Pancreas (tissue), 10 donors: ENCODE data around the gene KRTAP10-4. TPM values are rescaled to one million over a fixed set of nuclear protein-coding genes. Genes with fewer than 3 reads are reported as not detected.

Source experiments
- ATAC-seq, 4 donors: fragments of 200-7000 bp; cut with Tn5 transposase; one replicate each; pipeline versions ENCODE4 v1.8.0 to v1.9.1; 2020; ENCODE audit warnings: mild to moderate bottlenecking in 4 of 4, moderate library complexity in 4 of 4
- DNase-seq, 6 donors: peaks; one replicate each; pipeline ENCODE4 v3.0.0-alpha.2; 2020
- FAIRE-seq: peaks from 2 replicates; lab custom pipeline; 2012; peaks lifted over from hg19 to GRCh38; lab: Jason Lieb, UNC
- H3K27ac ChIP-seq, 4 donors: fragments of 200-600 bp; sonication (generic); 1 replicate in 3 of 4; 2 replicates in 1 of 4; pipeline versions ENCODE4 v1.5.0 to v1.8.0; 2020
- H3K27me3 ChIP-seq, 4 donors: fragments of 200-600 bp; one replicate each; pipeline ENCODE4 v1.8.0; 2021
- H3K36me3 ChIP-seq, 3 donors: fragments of 200-600 bp; sonication (generic) in 1 of 3; one replicate each; pipeline versions ENCODE4 v1.5.0 to v1.8.0; 2020 to 2021
- H3K4me1 ChIP-seq, 3 donors: fragments of 200-600 bp; one replicate each; pipeline ENCODE4 v1.8.0; 2021
- H3K4me3 ChIP-seq, 4 donors: fragments of 200-600 bp; sonication (generic) in 2 of 4; one replicate each; pipeline versions ENCODE4 v1.5.0 to v1.8.0; 2020 to 2021
- H3K9me3 ChIP-seq, 4 donors: fragments of 200-600 bp; one replicate each; pipeline ENCODE4 v1.8.0; 2021
- WGBS, 2 donors: extraction: QIAGEN DNeasy Blood & Tissue Kit; methylation state at CpG; one replicate each; pipeline ENCODE4 v1.1.7; 2013; 5-methylcytosine and 5-hydroxymethylcytosine counted together
- intact Hi-C, 3 donors: fragments of 100-400 bp; cut with DNase I; formaldehyde crosslinking; loops; one replicate each; pipeline versions ENCODE4 v1.11.1 to v1.14.2; 2022
- polyA plus RNA-seq, 2 donors: library from polyadenylated mRNA; stranded (reverse); fragments of 200-250 nt; gene quantifications; one replicate each; pipeline ENCODE4 v1.2.3, GENCODE V29; 2013
- total RNA-seq, 6 donors: library from RNA; stranded (reverse); fragmentation: NEBNext Ultra II Directional in 4 of 6; extraction: Animal tissue kit (Norgen Biotek cat#: 25700) in 4 of 6; gene quantifications; one replicate each; pipeline versions ENCODE4 v1.2.1 to v1.2.4, GENCODE V29; 2021 to 2023
- TF ChIP-seq, protein P1 (sequence below), 4 donors: fragments of 200-600 bp; sonication (generic) in 3 of 4; IDR thresholded peaks; one replicate each; pipeline versions ENCODE4 v1.5.0 to v1.8.0; 2021; ENCODE audit warnings: antibody characterized with exemption in 4 of 4
- donor health status: healthy with polysubstance abuse.
- donor health status: DM: no; HTN: no; CAD: no; lungs with moderate emphysema.
- donor health status: DM: no; HTN: no; CAD: no.
- donor health status: control.
- donor health status: control.
- donor health status: Bipolar disorder and iron deficiency.
- donor health status: DM: yes; HTN: yes; CAD: no.
- donor health status: DM: no; HTN: no; CAD: no.
- donor health status: DM: no; HTN: no; CAD: no.
- donor health status: DM: yes; HTN: yes; CAD: no.

Gene KRTAP10-4
- total and polyA plus RNA-seq, 8 donors, result not detected

DNA sequence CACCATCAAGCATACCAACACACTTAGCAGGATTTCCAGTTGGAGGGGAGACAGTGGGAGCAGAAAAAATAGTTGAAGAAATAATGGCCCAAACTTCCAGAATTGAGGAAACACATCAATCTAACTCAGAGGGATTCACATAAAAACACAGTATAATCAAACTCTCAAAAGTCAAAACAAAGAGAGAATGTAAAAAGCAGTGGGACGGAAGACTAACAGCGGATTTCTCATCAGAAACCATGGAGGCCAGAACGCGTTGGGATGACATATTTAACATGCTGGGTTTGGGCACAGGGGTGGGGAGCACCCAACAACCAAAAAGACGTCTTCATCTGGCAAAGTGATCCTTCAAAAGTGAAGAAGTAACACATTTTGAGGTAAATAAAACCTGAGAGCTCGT lies 46.4 kb downstream of the KRTAP10-4 start:
- TF ChIP-seq, protein P1, sequence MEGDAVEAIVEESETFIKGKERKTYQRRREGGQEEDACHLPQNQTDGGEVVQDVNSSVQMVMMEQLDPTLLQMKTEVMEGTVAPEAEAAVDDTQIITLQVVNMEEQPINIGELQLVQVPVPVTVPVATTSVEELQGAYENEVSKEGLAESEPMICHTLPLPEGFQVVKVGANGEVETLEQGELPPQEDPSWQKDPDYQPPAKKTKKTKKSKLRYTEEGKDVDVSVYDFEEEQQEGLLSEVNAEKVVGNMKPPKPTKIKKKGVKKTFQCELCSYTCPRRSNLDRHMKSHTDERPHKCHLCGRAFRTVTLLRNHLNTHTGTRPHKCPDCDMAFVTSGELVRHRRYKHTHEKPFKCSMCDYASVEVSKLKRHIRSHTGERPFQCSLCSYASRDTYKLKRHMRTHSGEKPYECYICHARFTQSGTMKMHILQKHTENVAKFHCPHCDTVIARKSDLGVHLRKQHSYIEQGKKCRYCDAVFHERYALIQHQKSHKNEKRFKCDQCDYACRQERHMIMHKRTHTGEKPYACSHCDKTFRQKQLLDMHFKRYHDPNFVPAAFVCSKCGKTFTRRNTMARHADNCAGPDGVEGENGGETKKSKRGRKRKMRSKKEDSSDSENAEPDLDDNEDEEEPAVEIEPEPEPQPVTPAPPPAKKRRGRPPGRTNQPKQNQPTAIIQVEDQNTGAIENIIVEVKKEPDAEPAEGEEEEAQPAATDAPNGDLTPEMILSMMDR (IDR thresholded peaks at IDR 0.05), result no peak
- no peak overlapping the region for H3K4me3 ChIP-seq
- no peaks in the 10 kb centered on the region for H3K36me3 ChIP-seq
- H3K27ac ChIP-seq, result no peak overlapping the region
- DNase-seq (no peak), FAIRE-seq (no peak), ATAC-seq (no peak)
- WGBS, 2 donors, result 72 to 76% methylated on average over 6 of the region's 6 CpGs
- intact Hi-C loops, result no loop called here
- H3K9me3 ChIP-seq, result no peaks in the 10 kb centered on the region
- no peaks in the 10 kb centered on the region for H3K4me1 ChIP-seq
- no peaks in the 10 kb centered on the region for H3K27me3 ChIP-seq

DNA sequence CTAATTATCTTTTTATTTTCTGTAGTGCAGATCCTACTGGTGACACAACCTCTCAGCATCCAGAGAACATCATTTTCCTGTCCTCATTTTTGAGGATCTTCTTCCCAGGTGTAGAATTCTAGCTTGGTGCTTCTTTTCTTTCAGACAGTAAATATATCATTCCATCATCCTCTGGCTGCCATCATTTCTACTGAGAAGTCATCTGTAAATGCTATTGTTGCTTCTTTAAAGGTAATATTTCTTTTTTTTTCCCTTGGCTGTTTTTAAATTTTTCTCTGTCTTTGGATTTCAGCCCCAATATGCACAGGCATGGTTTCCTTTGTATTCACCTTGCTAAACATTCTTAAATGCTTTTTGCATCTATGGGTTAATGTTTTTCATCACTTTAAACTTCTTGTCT lies 50.0 kb downstream of the KRTAP10-4 start:
- ATAC-seq, result no peak
- no peaks in the 10 kb centered on the region for H3K36me3 ChIP-seq

More for the DNA sequence above, 50.0 kb downstream of the KRTAP10-4 start:
- no peak for FAIRE-seq
- TF ChIP-seq, protein P1 (IDR thresholded peaks at IDR 0.05), result no peak
- Histone ChIP-seq H3K27ac (no peak overlapping the region), H3K4me3 (no peak overlapping the region), H3K4me1 (no peaks in the 10 kb centered on the region), H3K9me3 (no peaks in the 10 kb centered on the region), H3K27me3 (no peaks in the 10 kb centered on the region)
- intact Hi-C loops, result no loop called here
- no peak for DNase-seq

Other genes starting within 250 kb of the KRTAP10-4 start
- 10 to 100 TPM; 10.3 to 20.1 (median 15.2) TPM for gene CFAP410, start 234.3 kb upstream of the KRTAP10-4 start, total RNA-seq
- gene CFAP410, start 234.3 kb upstream of the KRTAP10-4 start, polyA plus RNA-seq, result 100 to 1,000 TPM in 1 of 2 donors, 10 to 100 TPM in 1; 83.9 to 118 TPM
- gene TRPM2, start 220.1 kb upstream of the KRTAP10-4 start, total RNA-seq, result 1 to 10 TPM in 3 of 6 donors, under 1 TPM in 3; 0.46 to 8.7 (median 1.3) TPM
- 1 to 10 TPM; 4.0 to 5.0 TPM for gene TRPM2, start 220.1 kb upstream of the KRTAP10-4 start, polyA plus RNA-seq
- 1 to 10 TPM in 1 of 6 donors, under 1 TPM in 5; 0.35 to 1.7 (median 0.45) TPM for gene LRRC3, start 118.2 kb upstream of the KRTAP10-4 start, total RNA-seq
- gene LRRC3, start 118.2 kb upstream of the KRTAP10-4 start, polyA plus RNA-seq, result under 1 TPM; 0.46 to 0.66 TPM
- gene KRTAP10-1, start 33.5 kb upstream of the KRTAP10-4 start, total RNA-seq, result not detected
- gene KRTAP10-1, start 33.5 kb upstream of the KRTAP10-4 start, polyA plus RNA-seq, result not detected
- gene KRTAP10-2, start 22.2 kb upstream of the KRTAP10-4 start, total RNA-seq, result not detected
- gene KRTAP10-2, start 22.2 kb upstream of the KRTAP10-4 start, polyA plus RNA-seq, result not detected
- gene KRTAP10-3, start 14.9 kb upstream of the KRTAP10-4 start, total RNA-seq, result not detected
- not detected for gene KRTAP10-3, start 14.9 kb upstream of the KRTAP10-4 start, polyA plus RNA-seq
- gene KRTAP10-5, start 6.9 kb downstream of the KRTAP10-4 start, total RNA-seq, result not detected
- gene KRTAP10-5, start 6.9 kb downstream of the KRTAP10-4 start, polyA plus RNA-seq, result not detected
- gene KRTAP10-6, start 18.8 kb downstream of the KRTAP10-4 start, total RNA-seq, result not detected
- not detected for gene KRTAP10-6, start 18.8 kb downstream of the KRTAP10-4 start, polyA plus RNA-seq
- gene KRTAP10-7, start 26.9 kb downstream of the KRTAP10-4 start, total RNA-seq, result not detected
- gene KRTAP10-7, start 26.9 kb downstream of the KRTAP10-4 start, polyA plus RNA-seq, result not detected
- gene KRTAP10-8, start 38.4 kb downstream of the KRTAP10-4 start, total RNA-seq, result not detected
- not detected for gene KRTAP10-8, start 38.4 kb downstream of the KRTAP10-4 start, polyA plus RNA-seq
- not detected for gene KRTAP10-9, start 53.4 kb downstream of the KRTAP10-4 start, total RNA-seq
- not detected for gene KRTAP10-9, start 53.4 kb downstream of the KRTAP10-4 start, polyA plus RNA-seq
- not detected for gene KRTAP10-10, start 63.6 kb downstream of the KRTAP10-4 start, total RNA-seq
- gene KRTAP10-10, start 63.6 kb downstream of the KRTAP10-4 start, polyA plus RNA-seq, result not detected
- not detected for gene KRTAP10-11, start 72.7 kb downstream of the KRTAP10-4 start, total RNA-seq
- not detected for gene KRTAP10-11, start 72.7 kb downstream of the KRTAP10-4 start, polyA plus RNA-seq
- not detected for gene KRTAP12-4, start 80.9 kb downstream of the KRTAP10-4 start, total RNA-seq
- gene KRTAP12-4, start 80.9 kb downstream of the KRTAP10-4 start, polyA plus RNA-seq, result not detected
- not detected for gene KRTAP12-3, start 84.2 kb downstream of the KRTAP10-4 start, total RNA-seq
- gene KRTAP12-3, start 84.2 kb downstream of the KRTAP10-4 start, polyA plus RNA-seq, result not detected
- not detected for gene KRTAP12-2, start 93.2 kb downstream of the KRTAP10-4 start, total RNA-seq
- not detected for gene KRTAP12-2, start 93.2 kb downstream of the KRTAP10-4 start, polyA plus RNA-seq
- not detected for gene KRTAP12-1, start 108.4 kb downstream of the KRTAP10-4 start, total RNA-seq
- not detected for gene KRTAP12-1, start 108.4 kb downstream of the KRTAP10-4 start, polyA plus RNA-seq
- gene KRTAP10-12, start 123.4 kb downstream of the KRTAP10-4 start, total RNA-seq, result not detected
- not detected for gene KRTAP10-12, start 123.4 kb downstream of the KRTAP10-4 start, polyA plus RNA-seq
- gene TSPEAR, start 137.8 kb downstream of the KRTAP10-4 start, total RNA-seq, result under 1 TPM in 5 of 6 donors, not detected in 1; 0.05 to 0.31 (median 0.17) TPM
- gene TSPEAR, start 137.8 kb downstream of the KRTAP10-4 start, polyA plus RNA-seq, result 1 to 10 TPM in 1 of 2 donors, under 1 TPM in 1; 0.42 to 1.4 TPM
- 10 to 100 TPM; 30.5 to 48.0 (median 39.7) TPM for gene UBE2G2, start 228.1 kb downstream of the KRTAP10-4 start, total RNA-seq
- gene UBE2G2, start 228.1 kb downstream of the KRTAP10-4 start, polyA plus RNA-seq, result 10 to 100 TPM; 44.6 to 53.2 TPM
- gene SUMO3, start 244.3 kb downstream of the KRTAP10-4 start, total RNA-seq, result 10 to 100 TPM; 17.3 to 29.1 (median 21.7) TPM
- 10 to 100 TPM; 14.0 to 29.1 TPM for gene SUMO3, start 244.3 kb downstream of the KRTAP10-4 start, polyA plus RNA-seq